Measurements from ENCODE around the gene SCAPER.
"Not testable (repeated sequence)": the region's sequence is repeated elsewhere in the genome, so short reads cannot be mapped to it uniquely, and the experiment has no call there.

The SCAPER gene

DNA sequence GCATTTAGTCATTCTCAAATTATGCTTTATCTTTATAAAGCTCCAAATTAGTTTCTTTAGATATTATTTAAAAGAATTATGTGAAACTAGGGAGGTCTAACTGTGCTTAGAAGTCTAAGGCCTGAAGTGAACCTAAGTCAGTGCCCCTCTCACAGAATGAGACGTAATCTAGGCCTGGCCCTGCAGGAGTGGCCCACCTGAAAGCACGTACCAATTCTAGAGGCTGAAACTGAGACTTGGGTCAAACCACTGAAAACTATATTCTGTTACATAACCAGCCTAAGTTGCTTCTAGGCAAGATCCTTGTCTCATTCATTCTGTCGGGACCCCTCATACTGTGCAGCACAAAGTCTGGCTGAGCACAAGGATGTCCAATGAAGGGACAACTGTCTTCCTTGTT, 424.9 kb downstream of the SCAPER start:
- DNase-seq: no peak

- DNase-seq: peak; percentile 58
Measured at GRCh38 chr15:76470691-76471090, 434.4 kb downstream of the SCAPER start.

- no peak for DNase-seq
Measured at GRCh38 chr15:76468722-76469121, 436.4 kb downstream of the SCAPER start.

DNA sequence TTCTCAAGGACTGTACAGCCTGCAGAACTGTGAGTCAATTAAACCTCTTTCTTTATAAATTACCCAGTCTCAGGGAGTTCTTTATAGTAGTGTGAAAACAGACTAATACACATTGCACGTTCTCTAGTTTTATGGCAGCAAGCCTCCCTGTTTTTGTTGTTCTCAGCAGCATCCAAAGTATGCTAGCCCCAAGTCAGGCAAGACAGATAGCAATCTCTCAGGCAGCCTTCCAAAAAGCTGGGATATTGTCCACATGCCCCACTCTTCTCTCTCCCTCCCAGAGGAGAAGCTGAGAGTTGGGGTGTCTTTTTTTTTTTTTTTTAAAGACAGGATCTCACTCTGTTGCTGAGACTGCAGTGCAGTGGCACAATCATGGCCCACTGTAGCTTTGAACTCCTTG, 438.0 kb downstream of the SCAPER start:
- no peak for DNase-seq

- DNase-seq: no peak
Measured at GRCh38 chr15:76465728-76466127, 439.4 kb downstream of the SCAPER start.

- no peak for DNase-seq
Measured at GRCh38 chr15:76464247-76464646, 440.9 kb downstream of the SCAPER start.

DNA sequence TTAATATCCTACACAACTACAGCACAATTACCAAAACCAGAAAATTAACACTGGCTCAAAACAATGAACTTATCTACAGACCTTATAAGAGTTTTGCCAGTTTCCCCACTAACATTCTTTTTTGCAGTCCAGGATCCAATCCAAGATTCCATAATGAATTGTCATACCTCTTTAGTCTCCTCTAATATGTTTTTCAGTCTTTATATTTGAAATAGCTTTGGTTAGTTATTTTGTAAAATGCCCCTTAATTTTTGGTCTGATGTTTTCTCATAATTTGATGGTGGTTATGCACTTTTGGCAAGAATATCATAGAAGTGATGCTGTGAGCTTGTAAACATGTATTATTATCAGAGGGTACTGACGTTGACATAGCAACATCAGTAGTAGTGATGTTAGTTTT, 444.3 kb downstream of the SCAPER start:
- peak; percentile 59 for DNase-seq

- no peak for DNase-seq
Measured at GRCh38 chr15:76460347-76460746, 444.8 kb downstream of the SCAPER start.

DNA sequence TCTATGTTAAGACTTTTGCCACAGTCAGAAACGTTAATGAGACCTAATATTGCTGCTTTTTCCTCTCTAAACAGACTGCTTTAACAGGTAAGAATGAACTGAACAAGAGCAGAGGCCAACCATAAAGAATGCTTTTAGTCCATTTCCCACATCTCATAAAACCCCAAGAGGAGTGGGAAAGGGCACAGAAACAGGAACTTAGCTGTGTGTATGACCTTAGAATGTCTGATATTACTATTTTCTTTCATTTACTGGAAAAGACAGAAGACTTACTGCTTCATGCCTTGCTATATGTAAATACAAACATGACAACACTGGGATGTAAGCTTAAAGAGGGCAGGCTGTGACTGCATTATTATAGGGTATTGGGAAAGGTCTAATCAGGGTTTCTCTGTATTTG, 453.6 kb downstream of the SCAPER start:
- DNase-seq: no peak

- DNase-seq: no peak
Measured at GRCh38 chr15:76449455-76449854, 455.7 kb downstream of the SCAPER start.

DNA sequence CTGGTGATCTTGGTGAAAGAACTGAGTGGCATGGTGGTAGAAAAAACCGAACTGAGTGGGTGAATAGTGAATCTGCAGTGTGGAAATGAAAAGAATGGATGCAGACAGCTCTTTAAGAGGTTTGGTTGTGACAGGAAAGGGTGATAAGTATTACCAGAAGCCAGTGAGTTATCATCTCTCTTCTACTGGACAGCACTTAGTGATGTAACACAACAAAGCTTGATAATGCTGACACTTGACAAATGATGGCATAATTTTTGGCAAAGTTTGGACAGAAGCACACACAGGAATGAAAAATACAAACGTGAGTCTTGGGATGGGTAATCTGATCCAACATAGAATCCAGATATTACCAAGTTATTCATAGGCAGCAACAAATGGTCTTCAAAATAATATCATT, 456.4 kb downstream of the SCAPER start:
- DNase-seq: no peak

DNA sequence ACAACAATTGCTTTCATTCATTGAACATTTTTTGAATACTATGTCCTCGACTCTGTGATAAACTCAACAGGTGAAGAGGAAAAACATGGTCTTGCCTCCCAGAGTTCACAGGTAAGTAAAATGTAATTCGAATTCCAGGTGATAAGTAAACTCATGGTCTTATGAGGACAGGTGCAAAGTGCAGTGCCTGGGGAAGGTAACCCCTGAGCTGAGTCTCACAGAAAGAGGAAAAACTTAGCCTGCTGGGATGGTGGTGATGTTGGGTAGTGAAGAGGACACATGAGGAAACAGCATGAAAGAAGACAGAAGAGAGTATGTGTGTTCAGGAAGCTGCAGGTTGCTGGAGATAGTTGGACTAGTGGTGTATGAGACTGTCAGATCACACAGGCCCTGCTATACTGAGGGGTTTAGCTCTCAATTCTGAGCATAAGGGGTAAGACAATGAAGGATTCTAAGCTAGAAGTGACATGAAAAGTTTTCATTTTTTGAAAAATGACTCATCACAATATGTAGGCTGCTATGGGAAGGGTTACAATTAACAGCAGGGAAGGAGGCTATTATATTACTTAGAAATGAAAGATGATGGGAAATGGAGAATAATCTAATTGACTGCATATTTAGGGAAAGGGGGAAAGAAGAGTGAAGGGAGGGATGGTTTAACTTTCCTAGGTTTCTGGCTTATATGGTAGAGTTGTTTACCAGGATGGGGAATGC, 457.3 kb downstream of the SCAPER start:
- DNase-seq: no peak

DNA sequence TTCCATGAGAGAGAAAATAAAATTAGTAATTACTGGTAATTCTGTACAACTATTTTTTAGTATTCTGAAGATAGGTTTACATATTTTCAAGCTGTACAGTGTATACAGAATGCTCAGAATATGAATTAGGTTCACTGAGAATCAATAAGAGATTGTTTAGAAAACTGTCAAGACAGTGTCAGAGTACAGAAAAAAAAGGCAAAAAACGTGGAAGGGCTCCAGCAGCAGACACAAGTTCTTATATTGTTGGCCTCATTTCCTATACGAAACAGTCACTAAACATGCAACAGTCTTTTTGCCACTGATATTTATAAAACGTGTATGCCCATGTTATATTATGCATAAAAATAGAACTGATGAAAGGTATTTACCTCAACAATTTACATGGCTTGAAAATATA, 464.7 kb downstream of the SCAPER start:
- DNase-seq: no peak

DNA sequence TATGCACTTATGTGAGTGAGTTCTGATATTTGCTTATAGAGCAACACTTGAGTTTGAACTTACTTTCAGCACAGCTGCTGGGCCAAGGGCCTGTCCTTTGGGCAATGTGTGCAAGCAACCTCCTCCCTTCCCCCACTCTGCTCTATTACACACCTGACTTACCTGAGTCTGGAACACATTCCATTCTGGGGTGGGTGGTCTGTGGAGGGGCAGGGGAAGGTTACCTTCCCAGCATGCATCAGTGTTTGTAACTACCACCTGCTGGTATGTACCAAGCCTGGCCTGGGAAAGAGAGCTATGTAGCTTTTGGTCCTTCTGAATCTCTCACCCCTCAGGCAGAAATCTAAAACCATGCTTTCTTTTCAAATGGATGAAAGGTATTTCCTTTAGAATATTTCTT, 465.6 kb downstream of the SCAPER start:
- no peak for DNase-seq

- peak; percentile 46 for DNase-seq
Measured at GRCh38 chr15:76433798-76434400, 471.2 kb downstream of the SCAPER start.

GRCh38 chr15:76433036-76433435, 472.1 kb downstream of the SCAPER start:
- not testable (repeated sequence) for DNase-seq

GRCh38 chr15:76432604-76433003, 472.5 kb downstream of the SCAPER start:
- DNase-seq: no peak

DNA sequence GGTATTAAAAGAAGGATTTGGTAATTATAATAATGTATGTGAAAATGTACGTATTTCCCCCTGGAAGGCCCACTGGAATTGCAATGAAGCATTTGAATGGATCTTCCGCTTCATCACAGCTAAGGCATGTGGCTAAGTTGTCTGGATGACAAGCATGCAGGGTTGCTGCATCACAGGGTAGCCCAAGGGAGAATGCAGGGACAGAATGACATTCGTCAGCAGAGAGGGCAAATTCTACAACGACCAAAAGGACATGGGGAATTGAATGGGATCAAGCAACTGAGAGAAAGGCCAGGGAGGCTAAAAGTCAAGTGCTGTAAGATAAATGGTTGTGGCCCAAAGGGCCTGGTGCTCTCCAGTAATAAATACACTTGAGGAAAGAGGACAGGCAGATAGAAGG, 473.2 kb downstream of the SCAPER start:
- DNase-seq: peak; percentile 39

DNA sequence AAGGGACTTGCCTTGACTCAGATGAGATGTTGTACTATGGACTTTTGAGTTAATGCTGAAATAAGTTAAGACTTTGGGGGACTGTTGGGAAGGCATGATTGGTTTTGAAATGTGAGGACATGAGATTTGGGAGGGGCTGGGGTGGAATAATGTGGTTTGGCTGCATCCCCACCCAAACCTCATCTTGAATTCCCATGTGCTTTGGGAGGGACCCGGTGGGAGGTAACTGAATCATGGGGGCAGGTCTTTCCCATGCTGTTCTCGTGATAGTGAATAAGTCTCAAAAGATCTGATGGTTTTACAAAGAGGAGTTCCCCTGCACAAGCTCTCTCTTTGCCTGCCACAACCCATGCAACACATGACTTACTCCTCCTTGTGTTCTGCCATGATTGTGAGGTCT, 474.4 kb downstream of the SCAPER start:
- not testable (repeated sequence) for DNase-seq

DNA sequence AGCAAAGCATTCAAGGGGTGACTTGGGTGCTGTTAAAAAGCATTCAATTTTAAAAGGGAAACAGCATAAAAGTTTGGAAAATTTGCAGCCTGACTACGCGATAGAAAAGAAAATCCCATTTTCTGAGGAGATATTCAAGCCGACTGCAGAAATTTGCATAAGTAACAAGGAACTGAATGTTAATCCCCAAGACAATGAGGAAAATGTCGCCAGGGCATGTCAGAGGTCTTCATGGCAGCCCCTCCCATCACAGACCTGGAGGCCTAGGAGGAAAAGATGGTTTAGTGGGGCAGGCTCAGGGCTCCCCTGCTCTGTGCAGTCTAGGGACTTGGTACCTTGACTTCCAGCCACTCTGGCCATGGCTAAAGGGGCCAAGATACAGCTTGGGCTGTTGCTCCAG, 475.5 kb downstream of the SCAPER start:
- DNase-seq: no peak

DNA sequence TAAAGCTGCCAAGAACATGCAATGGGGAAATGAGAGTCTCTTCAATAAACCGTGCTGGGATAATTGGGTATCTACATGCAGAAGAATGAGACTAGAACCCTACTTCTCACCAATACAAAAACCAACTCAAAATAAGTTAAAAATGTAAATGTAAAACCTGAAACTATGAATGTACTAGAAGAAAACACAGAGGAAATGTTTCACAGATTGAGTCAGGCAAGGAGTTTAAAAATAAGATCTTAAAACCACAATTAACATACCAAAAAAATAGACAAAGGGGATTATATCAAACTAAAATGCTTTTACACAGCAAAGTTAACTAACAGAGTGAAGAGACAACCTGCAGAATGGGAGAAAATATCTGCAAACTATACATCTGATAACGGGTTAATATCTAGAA, 478.2 kb downstream of the SCAPER start:
- DNase-seq: no peak

DNA sequence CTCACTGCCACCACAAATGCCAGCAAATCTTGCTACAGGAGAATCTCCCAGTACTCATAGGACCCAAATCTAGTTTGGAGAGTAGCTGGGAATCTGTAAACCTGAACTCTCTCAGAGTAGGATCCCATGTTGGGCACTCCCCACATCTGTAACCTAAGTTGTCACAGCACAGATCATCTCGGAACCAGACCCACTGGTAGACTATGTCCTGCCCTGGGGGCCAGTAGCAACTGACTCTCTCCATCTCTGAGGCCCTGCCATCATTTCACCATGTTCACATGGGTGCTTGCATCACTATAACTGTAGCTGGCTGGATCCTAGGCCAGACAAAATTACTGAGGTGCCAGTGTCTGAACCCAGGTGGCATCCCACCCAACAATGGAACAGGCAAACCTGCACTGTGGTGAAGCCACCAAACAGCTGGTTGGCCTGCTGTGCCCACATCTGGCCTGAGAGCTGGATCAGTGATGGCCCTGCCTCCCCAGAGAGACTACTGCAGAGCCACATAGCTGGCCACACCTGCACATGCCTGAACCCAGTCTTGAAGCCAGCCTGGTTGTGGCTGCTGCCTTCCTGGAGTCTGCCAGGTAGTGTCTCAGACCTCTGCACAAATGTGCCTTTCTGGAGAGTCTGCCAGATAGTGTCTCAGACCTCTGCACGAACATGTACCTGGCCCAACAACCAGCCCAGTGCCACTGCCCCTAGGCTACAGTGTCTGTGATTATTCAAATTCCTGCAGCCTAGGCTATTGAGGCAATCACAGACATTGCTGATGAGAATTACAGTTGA, 486.6 kb downstream of the SCAPER start:
- no peak for DNase-seq

- DNase-seq: no peak
Measured at GRCh38 chr15:76401285-76401684, 503.9 kb downstream of the SCAPER start.
